Heart left ventricle (tissue), 16 donors: ENCODE measurements around the gene PUS3. TPM values are rescaled to one million over a fixed set of nuclear protein-coding genes. Genes with fewer than 3 reads are reported as not detected.

Experiments
- ATAC-seq, 4 donors: fragments of 200-7000 bp; cut with Tn5 transposase; one replicate each; pipeline ENCODE4 v1.9.1; 2020 to 2022; ENCODE audit warnings: moderate library complexity in 4 of 4, mild to moderate bottlenecking in 3 of 4, moderate number of reproducible peaks in 1 of 4
- DNase-seq, 5 donors: peaks; one replicate each; pipeline ENCODE4 v3.0.0-alpha.2; 2020
- H3K27ac ChIP-seq, 12 donors: fragments of 200-600 bp; sonication (generic) in 4 of 12; one replicate each; pipeline versions ENCODE4 v1.5.0 to v1.8.0; 2016 to 2022; ENCODE audit warnings: mild to moderate bottlenecking in 2 of 12
- H3K27me3 ChIP-seq, 9 donors: fragments of 200-600 bp; sonication (generic) in 2 of 9; one replicate each; pipeline versions ENCODE4 v1.5.1 to v1.8.0; 2016 to 2022; ENCODE audit warnings: mild to moderate bottlenecking in 3 of 9
- H3K36me3 ChIP-seq, 9 donors: fragments of 200-600 bp; sonication (generic) in 2 of 9; one replicate each; pipeline versions ENCODE4 v1.5.0 to v1.8.0; 2018 to 2022; ENCODE audit warnings: mild to moderate bottlenecking in 2 of 9
- H3K4me1 ChIP-seq, 12 donors: fragments of 200-600 bp; sonication (generic) in 4 of 12; one replicate each; pipeline versions ENCODE4 v1.5.0 to v1.8.0; 2016 to 2022; ENCODE audit warnings: mild to moderate bottlenecking in 3 of 12
- H3K4me3 ChIP-seq, 12 donors: fragments of 200-600 bp; sonication (generic) in 4 of 12; one replicate each; pipeline versions ENCODE4 v1.5.0 to v1.8.0; 2017 to 2022; ENCODE audit warnings: mild to moderate bottlenecking in 9 of 12, moderate library complexity in 4 of 12
- H3K9me3 ChIP-seq, 12 donors: fragments of 200-600 bp; sonication (generic) in 4 of 12; one replicate each; pipeline versions ENCODE4 v1.5.0 to v1.8.0; 2016 to 2022; ENCODE audit warnings: mild to moderate bottlenecking in 1 of 12
- POLR2A ChIP-seq, 2 donors: fragments of 450-650 bp; IDR thresholded peaks; one replicate each; pipeline ENCODE4 v1.6.1; 2017; ENCODE audit warnings: antibody characterized with exemption in 2 of 2, mild to moderate bottlenecking in 2 of 2, moderate library complexity in 2 of 2
- WGBS, 4 donors: extraction: QIAGEN DNeasy Blood & Tissue Kit in 2 of 4; methylation state at CpG; one replicate each; pipeline versions ENCODE4 v1.1.5 to v1.1.7; 2013 to 2018; 5-methylcytosine and 5-hydroxymethylcytosine counted together
- intact Hi-C, 10 donors: fragments of 100-400 bp; cut with DNase I; formaldehyde crosslinking; loops; one replicate each; pipeline versions ENCODE4 v1.11.1 to v1.14.2; 2022
- polyA plus RNA-seq, 2 donors: library from polyadenylated mRNA; stranded (reverse); fragments of 200-250 nt; gene quantifications; one replicate each; pipeline ENCODE4 v1.2.3, GENCODE V29; 2013
- total RNA-seq, 9 donors: library from RNA; depleted of rRNA in 2 of 9; stranded (reverse); fragments of >200 nt in 2 of 9; fragmentation: NEBNext Ultra II Directional in 3 of 9; extraction: Animal tissue kit (Norgen Biotek cat#: 25700) in 3 of 9; gene quantifications; one replicate each; pipeline versions ENCODE4 v1.1.0 to v1.2.4, GENCODE V29; 2016 to 2023
- TF ChIP-seq, protein P1 (sequence below), 12 donors: fragments of 200-600 bp; sonication (generic) in 4 of 12; IDR thresholded peaks; one replicate each; pipeline versions ENCODE4 v1.5.0 to v1.8.0; 2018 to 2022; ENCODE audit warnings: antibody characterized with exemption in 12 of 12, mild to moderate bottlenecking in 5 of 12
- donor health status: ischemic (EF 13 %, LVEDD 7.1; RV severe dilation, severe dysfunction).
- donor health status: healthy with polysubstance abuse.
- donor health status: DM: no; HTN: yes; CAD: no.
- donor health status: DM: no; HTN: no; CAD: no.
- donor health status: ischemic (EF 25% LVEDD 6.9; RV normal size, moderate dysfunction).
- donor health status: ischemic (EF 25% LVEDD 5.7; RV mildly dilated, moderate dysfunction).
- donor health status: healthy.
- donor health status: DM: yes; HTN: yes; CAD: no.
- donor health status: ischemic (EF 35%, LVEDD 5.7; RV mildly dilated, moderate dysfunction).
- donor health status: nonischemic (EF 11% LVEDD 7.7; RV severe dilation, severe dysfunction).
- donor health status: DM: yes; HTN: yes; CAD: no.
- donor health status: PGD.
- donor health status: ischemic (EF 29% LVEDD 5.4; RV normal size, mild dysfunction).
- donor health status: nonischemic (EF 23%, LVEDD 6.1; RV moderate dilation, normal function).

PUS3 gene
- total and polyA plus RNA-seq, 11 donors: 5.4 to 11.0 (median 8.3) TPM

DNA sequence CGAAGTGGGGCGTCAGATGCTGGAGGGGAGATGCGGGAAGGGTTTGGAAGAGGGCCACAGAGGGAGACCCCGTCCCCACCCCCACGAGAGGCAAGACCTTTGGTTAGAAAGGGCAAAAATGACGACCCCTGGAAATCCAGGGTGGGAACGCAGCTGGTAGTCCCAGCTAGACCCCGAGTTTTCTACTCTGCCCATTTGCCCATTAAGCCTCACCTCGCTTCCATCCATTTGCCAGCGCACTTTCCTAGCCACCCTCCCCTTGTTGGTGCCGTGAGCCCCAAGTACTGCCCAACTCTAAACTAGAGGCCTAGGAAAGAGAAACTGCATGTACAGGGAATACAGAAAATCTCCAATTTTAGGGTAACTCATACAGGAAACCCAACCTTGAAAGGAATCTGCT, 1.7 kb upstream of the PUS3 start:
- peaks cover 0 to 31% (median 15%) of the 10 kb centered on the region in 12 donors for H3K4me1 ChIP-seq
- intact Hi-C loops: no loop called here

DNA sequence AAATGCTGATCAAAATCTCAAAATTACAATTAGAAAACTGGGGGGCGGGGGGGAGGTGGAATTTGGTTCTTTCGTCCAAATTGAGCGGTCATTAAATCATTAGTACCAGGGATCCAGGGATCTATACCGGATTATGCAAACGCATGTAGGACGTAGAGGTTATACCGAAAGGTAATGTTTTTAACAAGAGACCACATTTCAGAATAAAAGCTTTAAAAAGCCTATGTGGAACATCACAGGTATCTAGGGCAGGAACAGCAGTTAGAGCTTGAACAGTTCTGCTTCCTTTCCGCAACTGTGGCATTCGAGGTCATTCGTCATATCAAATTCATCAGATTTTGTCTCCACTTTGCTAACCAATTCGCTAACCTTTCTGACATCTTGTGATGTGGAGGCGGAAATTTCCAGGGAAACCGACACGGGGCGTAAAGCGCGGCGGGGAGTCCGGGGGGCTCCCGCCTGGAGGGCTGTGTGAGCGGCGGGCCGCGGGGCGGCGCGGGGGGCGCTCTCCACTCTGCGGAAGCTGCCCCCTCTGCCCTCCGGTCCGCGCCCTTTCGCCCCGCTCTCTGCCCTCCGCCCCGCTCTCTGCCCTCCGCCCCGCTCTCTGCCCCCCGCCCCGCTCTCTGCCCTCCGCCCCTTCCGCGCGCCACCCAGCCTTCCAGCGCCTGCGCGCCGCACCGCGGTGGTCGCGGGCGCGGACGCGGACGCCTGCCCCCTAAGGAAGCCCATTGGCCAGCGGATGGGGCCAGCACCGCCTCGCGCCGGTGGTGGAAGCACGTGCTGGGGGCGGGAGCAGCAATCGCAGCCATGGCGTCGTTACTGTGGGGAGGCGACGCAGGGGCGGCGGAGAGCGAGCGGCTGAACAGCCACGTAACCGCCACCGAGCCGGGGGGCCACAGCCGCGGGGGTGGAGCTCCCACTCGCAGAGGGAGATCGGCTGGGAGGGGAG, 979 bp upstream of the PUS3 start, which contains the start of gene DDX25:
DDX25 (plus strand) TSS at position 798 of the 949 bp plus-strand sequence; CDS start at position 808, 10 bp downstream.
- Histone ChIP-seq H3K4me1 (peaks cover 0 to 31% (median 15%) of the 10 kb centered on the region in 12 donors), H3K4me3 (peak within 1 kb of the TSS; percentile 54 to 80 (median 66)), H3K27ac (no peak within 1 kb of the TSS), H3K9me3 (no peaks in the 10 kb centered on the region), H3K27me3 (peaks cover 4 to 36% (median 13%) of the 10 kb centered on the region in 9 donors), H3K36me3 (peaks cover 0 to 16% (median 11%) of the 10 kb centered on the region in 9 donors)
- TF ChIP-seq, protein P1, sequence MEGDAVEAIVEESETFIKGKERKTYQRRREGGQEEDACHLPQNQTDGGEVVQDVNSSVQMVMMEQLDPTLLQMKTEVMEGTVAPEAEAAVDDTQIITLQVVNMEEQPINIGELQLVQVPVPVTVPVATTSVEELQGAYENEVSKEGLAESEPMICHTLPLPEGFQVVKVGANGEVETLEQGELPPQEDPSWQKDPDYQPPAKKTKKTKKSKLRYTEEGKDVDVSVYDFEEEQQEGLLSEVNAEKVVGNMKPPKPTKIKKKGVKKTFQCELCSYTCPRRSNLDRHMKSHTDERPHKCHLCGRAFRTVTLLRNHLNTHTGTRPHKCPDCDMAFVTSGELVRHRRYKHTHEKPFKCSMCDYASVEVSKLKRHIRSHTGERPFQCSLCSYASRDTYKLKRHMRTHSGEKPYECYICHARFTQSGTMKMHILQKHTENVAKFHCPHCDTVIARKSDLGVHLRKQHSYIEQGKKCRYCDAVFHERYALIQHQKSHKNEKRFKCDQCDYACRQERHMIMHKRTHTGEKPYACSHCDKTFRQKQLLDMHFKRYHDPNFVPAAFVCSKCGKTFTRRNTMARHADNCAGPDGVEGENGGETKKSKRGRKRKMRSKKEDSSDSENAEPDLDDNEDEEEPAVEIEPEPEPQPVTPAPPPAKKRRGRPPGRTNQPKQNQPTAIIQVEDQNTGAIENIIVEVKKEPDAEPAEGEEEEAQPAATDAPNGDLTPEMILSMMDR (IDR thresholded peaks at IDR 0.05): no peak
- no peak for TF ChIP-seq POLR2A (IDR thresholded peaks at IDR 0.05)
- intact Hi-C loops: no loop called here
- ATAC-seq (peak in 2 of 4 donors; percentile 15 to 17), DNase-seq (no peak)
- 2 to 3% (median 2%) methylated on average over 32 to 81 of the region's 81 CpGs for WGBS, 4 donors

More for the DNA sequence above, 1.7 kb upstream of the PUS3 start:
- H3K36me3 ChIP-seq: peaks cover 0 to 9% (median 7%) of the 10 kb centered on the region in 9 donors
- ATAC-seq: no peak
- peak overlapping the region in 8 of 12 donors; percentile 24 to 80 (median 66) for H3K4me3 ChIP-seq
- 48 to 50% (median 50%) methylated on average over 8 to 11 of the region's 11 CpGs for WGBS, 4 donors
- DNase-seq: no peak
- TF ChIP-seq, protein P1 (IDR thresholded peaks at IDR 0.05): no peak
- TF ChIP-seq POLR2A (IDR thresholded peaks at IDR 0.05): no peak
- peaks cover 4 to 36% (median 13%) of the 10 kb centered on the region in 9 donors for H3K27me3 ChIP-seq
- H3K9me3 ChIP-seq: no peaks in the 10 kb centered on the region
- no peak overlapping the region for H3K27ac ChIP-seq

DNA sequence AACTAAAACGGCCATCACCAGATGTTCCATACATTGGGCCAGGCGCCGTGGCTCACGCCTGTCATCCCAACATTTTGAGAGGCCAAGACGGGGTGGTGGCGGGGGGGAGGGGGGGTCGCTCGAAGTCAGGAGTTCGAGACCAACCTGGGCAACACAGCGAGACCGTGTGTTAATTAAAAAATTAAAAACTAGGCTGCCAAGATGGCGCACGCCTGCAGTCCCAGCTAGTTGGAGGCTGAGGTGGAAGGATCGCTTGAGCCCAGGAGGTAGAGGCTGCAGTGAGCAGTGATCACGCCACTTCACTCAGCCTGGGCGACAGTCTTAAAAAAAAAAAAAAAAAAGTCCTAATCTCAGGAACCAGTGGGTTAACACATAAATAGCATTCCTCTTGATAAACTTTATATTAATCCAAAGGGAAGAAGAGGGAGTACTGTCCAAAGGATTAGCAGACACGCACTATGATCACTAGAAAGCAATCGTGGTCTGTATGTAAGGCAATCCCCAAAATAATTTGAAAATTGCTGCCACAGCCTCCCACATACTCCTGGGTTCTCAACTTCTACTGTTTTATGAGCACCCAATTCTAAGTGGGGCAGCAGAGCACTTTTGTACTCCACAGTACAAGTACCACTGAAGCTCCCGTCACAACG, 604 bp downstream of the PUS3 start:
- 50 to 54% (median 53%) methylated on average over 20 of the region's 20 CpGs for WGBS, 4 donors
- Histone ChIP-seq H3K4me3 (peak overlapping the region; percentile 54 to 80 (median 66)), H3K27me3 (peaks cover 4 to 32% (median 13%) of the 10 kb centered on the region in 9 donors), H3K36me3 (peaks cover 0 to 26% (median 14%) of the 10 kb centered on the region in 9 donors), H3K4me1 (peaks cover 0 to 35% (median 15%) of the 10 kb centered on the region in 12 donors), H3K27ac (peak overlapping the region in 11 of 12 donors; percentile 62 to 93 (median 82)), H3K9me3 (no peaks in the 10 kb centered on the region)
- DNase-seq (no peak), ATAC-seq (no peak)
- intact Hi-C loops: no loop called here
- TF ChIP-seq, protein P1 (IDR thresholded peaks at IDR 0.05): no peak
